HepG2 (cell line): ENCODE measurements around the gene DNAJC24. TPM values are rescaled to one million over a fixed set of nuclear protein-coding genes. Genes with fewer than 3 reads are reported as not detected.

Experiments
- ATAC-seq: fragments of 200-7000 bp; cut with Tn5 transposase; 3 replicates; pipeline ENCODE4 v1.9.1; 2020; ENCODE audit warnings: mild to moderate bottlenecking, moderate library complexity
- BruUV-seq: library from RNA; stranded (reverse); fragments of 400-500 nt; replicated peaks from 2 replicates; lab custom pipeline; 2021; lab: Mats Ljungman, UMichigan
- CTCF ChIA-PET: fragments of 300-600 bp; formaldehyde crosslinking; extraction: SDS; loops from one replicate; lab custom pipeline; 2021; ENCODE audit warnings: low total read pairs, inconsistent platforms, low intra/inter-chr PET ratio; lab: Yijun Ruan, JAX
- POLR2A ChIA-PET: fragments of 350-600 bp; sonication (Branson Sonifier 250); formaldehyde crosslinking; loops from one replicate; lab custom pipeline; 2020; ENCODE audit warnings: antibody characterized with exemption, inconsistent platforms; lab: Yijun Ruan, JAX
- DNase-seq: peaks from one replicate; pipeline ENCODE4 v3.0.0-alpha.2; 2015; ENCODE audit warnings: low spot score
- FAIRE-seq: peaks from 3 replicates; lab custom pipeline; 2011; peaks lifted over from hg19 to GRCh38; lab: Jason Lieb, UNC
- H2AFZ ChIP-seq: one replicate; pipeline ENCODE4 v1.6.1; 2011; ENCODE audit warnings: low read length, inconsistent platforms
- H3K27ac ChIP-seq: fragments of 300-600 bp; 3 replicates; pipeline ENCODE4 v1.8.0; 2011; ENCODE audit warnings: mixed run types, mild to moderate bottlenecking, mixed read lengths, low read length, inconsistent platforms; ENCODE audit not compliant: insufficient read depth; ENCODE audit errors: extremely low read length
- H3K27me3 ChIP-seq, 2 experiments: fragments of 200-600 bp in 1 of 2; 2 replicates in 1 of 2; 3 replicates in 1 of 2; pipeline versions ENCODE4 v1.6.0 to v1.8.0; 2011; ENCODE audit warnings: low read length in 2 of 2, mild to moderate bottlenecking in 2 of 2, moderate library complexity in 2 of 2, inconsistent platforms in 1 of 2; ENCODE audit not compliant: insufficient read depth in 2 of 2, control insufficient read depth in 1 of 2
- H3K36me3 ChIP-seq, 2 experiments: fragments of 200-600 bp in 1 of 2; replicated peaks in 1 of 2; 2 replicates in 1 of 2; 3 replicates in 1 of 2; pipeline versions ENCODE4 v1.5.1 to v1.8.0; 2011; ENCODE audit warnings: low read length in 2 of 2, inconsistent platforms in 1 of 2; ENCODE audit not compliant: insufficient read depth in 2 of 2, control insufficient read depth in 1 of 2
- H3K4me1 ChIP-seq: 2 replicates; pipeline ENCODE4 v1.5.1; 2012; ENCODE audit warnings: low read length, inconsistent platforms; ENCODE audit not compliant: insufficient read depth
- H3K4me2 ChIP-seq: 2 replicates; pipeline ENCODE4 v1.6.0; 2011; ENCODE audit warnings: low read depth, low read length, inconsistent platforms
- H3K4me3 ChIP-seq, 3 experiments: fragments of 200-600 bp in 1 of 3; sonication (generic), shearing (Covaris generic) in 1 of 3; replicated peaks in 1 of 3; 2 replicates each; pipeline ENCODE4 v1.5.1; 2011 to 2016; ENCODE audit warnings: low read length in 3 of 3, inconsistent platforms in 2 of 3, low read depth in 2 of 3, mild to moderate bottlenecking in 2 of 3, control low read depth in 1 of 3, mixed read lengths in 1 of 3; ENCODE audit not compliant: insufficient read depth in 1 of 3
- H3K79me2 ChIP-seq: one replicate; pipeline ENCODE4 v1.6.1; 2011; ENCODE audit warnings: low read length, inconsistent platforms; ENCODE audit not compliant: insufficient read depth
- H3K9ac ChIP-seq: 2 replicates; pipeline ENCODE4 v1.6.0; 2011; ENCODE audit warnings: mild to moderate bottlenecking, low read depth, low read length, inconsistent platforms; ENCODE audit not compliant: insufficient read depth
- H3K9me3 ChIP-seq: 2 replicates; pipeline ENCODE4 v1.5.1; 2012; ENCODE audit warnings: mild to moderate bottlenecking, low read length
- H4K20me1 ChIP-seq: 2 replicates; pipeline ENCODE4 v1.6.0; 2011; ENCODE audit warnings: inconsistent platforms, mild to moderate bottlenecking, low read length, moderate library complexity; ENCODE audit not compliant: insufficient read depth
- MLLT10 ChIP-seq: sonication (generic); formaldehyde crosslinking; IDR thresholded peaks from 2 replicates; pipeline ENCODE4 v1.4.0; 2020; ENCODE audit warnings: missing genetic modification reagents
- NR2C2 ChIP-seq: sonication (generic); formaldehyde crosslinking; IDR thresholded peaks from 2 replicates; pipeline ENCODE4 v1.4.0; 2020; ENCODE audit warnings: missing genetic modification reagents, mild to moderate bottlenecking, moderate library complexity, borderline replicate concordance
- REPIN1 ChIP-seq: sonication (generic); formaldehyde crosslinking; IDR thresholded peaks from 2 replicates; pipeline ENCODE4 v1.8.0; 2022; ENCODE audit warnings: missing genetic modification reagents, low read depth, mild to moderate bottlenecking, borderline replicate concordance
- SMAD1 ChIP-seq: sonication (generic); formaldehyde crosslinking; IDR thresholded peaks from 2 replicates; pipeline ENCODE4 v1.4.0; 2020; ENCODE audit warnings: missing genetic modification reagents, low read depth, mild to moderate bottlenecking, borderline replicate concordance
- WGBS: methylation state at CpG from one replicate; pipeline ENCODE4 v1.1.6; 2017; ENCODE audit warnings: low lambda C conversion rate; 5-methylcytosine and 5-hydroxymethylcytosine counted together
- in situ Hi-C: cut with HindIII; loops from 2 replicates; pipeline ENCODE4 v1.10.0; 2017; ENCODE audit warnings: low pct_unique_long_range_greater_than_20kb; ENCODE audit not compliant: extremely low pct_ligation_motif_present
- intact Hi-C: fragments of 100-400 bp; cut with micrococcal nuclease; formaldehyde crosslinking; loops from one replicate; pipeline ENCODE4 v1.10.0; 2022; ENCODE audit not compliant: unreplicated experiment
- polyA plus RNA-seq, 8 experiments: library from polyadenylated mRNA; depleted of rRNA in 3 of 8; stranded (reverse) in 7 of 8; unstranded in 1 of 8; fragments of >200 nt; fragmentation: Illumina TruSeq in 4 of 8; extraction: Trizol in 4 of 8; gene quantifications; 2 replicates each; pipeline versions ENCODE4 v1.2.1 to v1.2.3, GENCODE V29; 2011 to 2016; ENCODE audit warnings: low read depth in 4 of 8, missing spikeins in 1 of 8, mixed read lengths in 1 of 8; ENCODE audit not compliant: insufficient read depth in 1 of 8
- total RNA-seq, 5 experiments: library from RNA; depleted of rRNA; stranded (reverse); fragments of >200 nt; fragmentation: Illumina TruSeq; extraction: Trizol; gene quantifications; 2 replicates each; pipeline ENCODE4 v1.2.3, GENCODE V29; 2016; ENCODE audit warnings: low read depth in 1 of 5
- TF ChIP-seq, protein P1 (sequence below): sonication (generic); formaldehyde crosslinking; conservative IDR thresholded peaks from 2 replicates; pipeline ENCODE4 v1.8.0; 2022; ENCODE audit warnings: mild to moderate bottlenecking, moderate library complexity, missing genetic modification reagents
- TF ChIP-seq, protein P2 (sequence below): sonication (generic); formaldehyde crosslinking; IDR thresholded peaks from 2 replicates; pipeline ENCODE4 v1.5.0; 2020; ENCODE audit warnings: mild to moderate bottlenecking, missing genetic modification reagents, borderline replicate concordance
- TF ChIP-seq, protein P3 (sequence below): sonication (generic); formaldehyde crosslinking; IDR thresholded peaks from 2 replicates; pipeline ENCODE4 v1.4.0; 2020; ENCODE audit warnings: missing genetic modification reagents

The DNAJC24 gene
- total and polyA plus RNA-seq, 2 of the 13 experiments (the other 11 are each of a cell fraction or from before 2014, with no cell fraction given), result 10.5 to 13.7 TPM

DNA sequence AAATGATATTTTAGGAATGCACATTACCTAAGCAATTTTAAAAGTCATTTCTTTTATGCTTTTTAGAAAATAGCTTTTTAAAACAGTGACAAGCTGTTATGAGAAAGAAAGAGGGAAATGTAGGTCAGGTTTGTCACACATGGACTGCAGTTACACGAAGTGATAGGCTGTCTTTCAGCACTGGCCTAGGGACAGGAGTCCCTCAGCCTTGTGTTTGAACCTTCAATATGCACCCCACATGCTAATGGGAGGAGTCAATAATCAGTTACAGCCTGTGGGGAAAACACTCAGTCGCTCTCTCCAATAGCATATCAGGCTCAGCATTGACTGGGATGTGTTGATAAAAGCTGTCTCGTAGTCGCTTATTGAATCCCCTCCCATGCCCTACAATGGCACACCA lies 45.8 kb downstream of the DNAJC24 start:
- CTCF ChIA-PET, result no interaction called here
- ATAC-seq, result no peak
- in situ Hi-C loops (no loop called here), intact Hi-C loops (no loop called here)
- H3K4me3 ChIP-seq, result no peak overlapping the region
- H3K9me3 ChIP-seq, result no peaks in the 10 kb centered on the region
- H3K4me1 ChIP-seq, result no peaks in the 10 kb centered on the region
- TF ChIP-seq, protein P1, sequence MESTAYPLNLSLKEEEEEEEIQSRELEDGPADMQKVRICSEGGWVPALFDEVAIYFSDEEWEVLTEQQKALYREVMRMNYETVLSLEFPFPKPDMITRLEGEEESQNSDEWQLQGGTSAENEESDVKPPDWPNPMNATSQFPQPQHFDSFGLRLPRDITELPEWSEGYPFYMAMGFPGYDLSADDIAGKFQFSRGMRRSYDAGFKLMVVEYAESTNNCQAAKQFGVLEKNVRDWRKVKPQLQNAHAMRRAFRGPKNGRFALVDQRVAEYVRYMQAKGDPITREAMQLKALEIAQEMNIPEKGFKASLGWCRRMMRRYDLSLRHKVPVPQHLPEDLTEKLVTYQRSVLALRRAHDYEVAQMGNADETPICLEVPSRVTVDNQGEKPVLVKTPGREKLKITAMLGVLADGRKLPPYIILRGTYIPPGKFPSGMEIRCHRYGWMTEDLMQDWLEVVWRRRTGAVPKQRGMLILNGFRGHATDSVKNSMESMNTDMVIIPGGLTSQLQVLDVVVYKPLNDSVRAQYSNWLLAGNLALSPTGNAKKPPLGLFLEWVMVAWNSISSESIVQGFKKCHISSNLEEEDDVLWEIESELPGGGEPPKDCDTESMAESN, result no peak
- no peak for TF ChIP-seq REPIN1 (CRISPR knock-in tag)
- no peak for TF ChIP-seq MLLT10 (CRISPR knock-in tag)
- no peak for TF ChIP-seq SMAD1
- TF ChIP-seq, protein P2, sequence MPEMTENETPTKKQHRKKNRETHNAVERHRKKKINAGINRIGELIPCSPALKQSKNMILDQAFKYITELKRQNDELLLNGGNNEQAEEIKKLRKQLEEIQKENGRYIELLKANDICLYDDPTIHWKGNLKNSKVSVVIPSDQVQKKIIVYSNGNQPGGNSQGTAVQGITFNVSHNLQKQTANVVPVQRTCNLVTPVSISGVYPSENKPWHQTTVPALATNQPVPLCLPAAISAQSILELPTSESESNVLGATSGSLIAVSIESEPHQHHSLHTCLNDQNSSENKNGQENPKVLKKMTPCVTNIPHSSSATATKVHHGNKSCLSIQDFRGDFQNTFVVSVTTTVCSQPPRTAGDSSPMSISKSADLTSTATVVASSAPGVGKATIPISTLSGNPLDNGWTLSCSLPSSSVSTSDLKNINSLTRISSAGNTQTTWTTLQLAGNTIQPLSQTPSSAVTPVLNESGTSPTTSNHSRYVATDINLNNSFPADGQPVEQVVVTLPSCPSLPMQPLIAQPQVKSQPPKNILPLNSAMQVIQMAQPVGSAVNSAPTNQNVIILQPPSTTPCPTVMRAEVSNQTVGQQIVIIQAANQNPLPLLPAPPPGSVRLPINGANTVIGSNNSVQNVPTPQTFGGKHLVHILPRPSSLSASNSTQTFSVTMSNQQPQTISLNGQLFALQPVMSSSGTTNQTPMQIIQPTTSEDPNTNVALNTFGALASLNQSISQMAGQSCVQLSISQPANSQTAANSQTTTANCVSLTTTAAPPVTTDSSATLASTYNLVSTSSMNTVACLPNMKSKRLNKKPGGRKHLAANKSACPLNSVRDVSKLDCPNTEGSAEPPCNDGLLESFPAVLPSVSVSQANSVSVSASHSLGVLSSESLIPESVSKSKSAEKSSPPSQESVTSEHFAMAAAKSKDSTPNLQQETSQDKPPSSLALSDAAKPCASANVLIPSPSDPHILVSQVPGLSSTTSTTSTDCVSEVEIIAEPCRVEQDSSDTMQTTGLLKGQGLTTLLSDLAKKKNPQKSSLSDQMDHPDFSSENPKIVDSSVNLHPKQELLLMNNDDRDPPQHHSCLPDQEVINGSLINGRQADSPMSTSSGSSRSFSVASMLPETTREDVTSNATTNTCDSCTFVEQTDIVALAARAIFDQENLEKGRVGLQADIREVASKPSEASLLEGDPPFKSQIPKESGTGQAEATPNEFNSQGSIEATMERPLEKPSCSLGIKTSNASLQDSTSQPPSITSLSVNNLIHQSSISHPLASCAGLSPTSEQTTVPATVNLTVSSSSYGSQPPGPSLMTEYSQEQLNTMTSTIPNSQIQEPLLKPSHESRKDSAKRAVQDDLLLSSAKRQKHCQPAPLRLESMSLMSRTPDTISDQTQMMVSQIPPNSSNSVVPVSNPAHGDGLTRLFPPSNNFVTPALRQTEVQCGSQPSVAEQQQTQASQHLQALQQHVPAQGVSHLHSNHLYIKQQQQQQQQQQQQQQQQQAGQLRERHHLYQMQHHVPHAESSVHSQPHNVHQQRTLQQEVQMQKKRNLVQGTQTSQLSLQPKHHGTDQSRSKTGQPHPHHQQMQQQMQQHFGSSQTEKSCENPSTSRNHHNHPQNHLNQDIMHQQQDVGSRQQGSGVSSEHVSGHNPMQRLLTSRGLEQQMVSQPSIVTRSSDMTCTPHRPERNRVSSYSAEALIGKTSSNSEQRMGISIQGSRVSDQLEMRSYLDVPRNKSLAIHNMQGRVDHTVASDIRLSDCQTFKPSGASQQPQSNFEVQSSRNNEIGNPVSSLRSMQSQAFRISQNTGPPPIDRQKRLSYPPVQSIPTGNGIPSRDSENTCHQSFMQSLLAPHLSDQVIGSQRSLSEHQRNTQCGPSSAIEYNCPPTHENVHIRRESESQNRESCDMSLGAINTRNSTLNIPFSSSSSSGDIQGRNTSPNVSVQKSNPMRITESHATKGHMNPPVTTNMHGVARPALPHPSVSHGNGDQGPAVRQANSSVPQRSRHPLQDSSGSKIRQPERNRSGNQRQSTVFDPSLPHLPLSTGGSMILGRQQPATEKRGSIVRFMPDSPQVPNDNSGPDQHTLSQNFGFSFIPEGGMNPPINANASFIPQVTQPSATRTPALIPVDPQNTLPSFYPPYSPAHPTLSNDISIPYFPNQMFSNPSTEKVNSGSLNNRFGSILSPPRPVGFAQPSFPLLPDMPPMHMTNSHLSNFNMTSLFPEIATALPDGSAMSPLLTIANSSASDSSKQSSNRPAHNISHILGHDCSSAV (CRISPR knock-in tag), result no peak
- TF ChIP-seq, protein P3, sequence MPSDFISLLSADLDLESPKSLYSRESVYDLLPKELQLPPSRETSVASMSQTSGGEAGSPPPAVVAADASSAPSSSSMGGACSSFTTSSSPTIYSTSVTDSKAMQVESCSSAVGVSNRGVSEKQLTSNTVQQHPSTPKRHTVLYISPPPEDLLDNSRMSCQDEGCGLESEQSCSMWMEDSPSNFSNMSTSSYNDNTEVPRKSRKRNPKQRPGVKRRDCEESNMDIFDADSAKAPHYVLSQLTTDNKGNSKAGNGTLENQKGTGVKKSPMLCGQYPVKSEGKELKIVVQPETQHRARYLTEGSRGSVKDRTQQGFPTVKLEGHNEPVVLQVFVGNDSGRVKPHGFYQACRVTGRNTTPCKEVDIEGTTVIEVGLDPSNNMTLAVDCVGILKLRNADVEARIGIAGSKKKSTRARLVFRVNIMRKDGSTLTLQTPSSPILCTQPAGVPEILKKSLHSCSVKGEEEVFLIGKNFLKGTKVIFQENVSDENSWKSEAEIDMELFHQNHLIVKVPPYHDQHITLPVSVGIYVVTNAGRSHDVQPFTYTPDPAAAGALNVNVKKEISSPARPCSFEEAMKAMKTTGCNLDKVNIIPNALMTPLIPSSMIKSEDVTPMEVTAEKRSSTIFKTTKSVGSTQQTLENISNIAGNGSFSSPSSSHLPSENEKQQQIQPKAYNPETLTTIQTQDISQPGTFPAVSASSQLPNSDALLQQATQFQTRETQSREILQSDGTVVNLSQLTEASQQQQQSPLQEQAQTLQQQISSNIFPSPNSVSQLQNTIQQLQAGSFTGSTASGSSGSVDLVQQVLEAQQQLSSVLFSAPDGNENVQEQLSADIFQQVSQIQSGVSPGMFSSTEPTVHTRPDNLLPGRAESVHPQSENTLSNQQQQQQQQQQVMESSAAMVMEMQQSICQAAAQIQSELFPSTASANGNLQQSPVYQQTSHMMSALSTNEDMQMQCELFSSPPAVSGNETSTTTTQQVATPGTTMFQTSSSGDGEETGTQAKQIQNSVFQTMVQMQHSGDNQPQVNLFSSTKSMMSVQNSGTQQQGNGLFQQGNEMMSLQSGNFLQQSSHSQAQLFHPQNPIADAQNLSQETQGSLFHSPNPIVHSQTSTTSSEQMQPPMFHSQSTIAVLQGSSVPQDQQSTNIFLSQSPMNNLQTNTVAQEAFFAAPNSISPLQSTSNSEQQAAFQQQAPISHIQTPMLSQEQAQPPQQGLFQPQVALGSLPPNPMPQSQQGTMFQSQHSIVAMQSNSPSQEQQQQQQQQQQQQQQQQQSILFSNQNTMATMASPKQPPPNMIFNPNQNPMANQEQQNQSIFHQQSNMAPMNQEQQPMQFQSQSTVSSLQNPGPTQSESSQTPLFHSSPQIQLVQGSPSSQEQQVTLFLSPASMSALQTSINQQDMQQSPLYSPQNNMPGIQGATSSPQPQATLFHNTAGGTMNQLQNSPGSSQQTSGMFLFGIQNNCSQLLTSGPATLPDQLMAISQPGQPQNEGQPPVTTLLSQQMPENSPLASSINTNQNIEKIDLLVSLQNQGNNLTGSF, result no peak
- no peak for TF ChIP-seq NR2C2
- BruUV-seq, result no TSS peak
- H3K4me2 ChIP-seq, result no peak overlapping the region
- no peak for FAIRE-seq
- H3K9ac ChIP-seq, result no peak overlapping the region
- 72% methylated on average over 4 of the region's 4 CpGs for WGBS
- no peaks in the 10 kb centered on the region for H4K20me1 ChIP-seq
- POLR2A ChIA-PET, result no interaction called here
- DNase-seq, result no peak
- no peaks in the 10 kb centered on the region for H3K79me2 ChIP-seq
- no peak overlapping the region for H3K27ac ChIP-seq
- H3K36me3 ChIP-seq, result peaks cover 0 to 4% of the 10 kb centered on the region in 2 experiments; a peak in 1 of 5 replicates
- H3K27me3 ChIP-seq, result no peaks in the 10 kb centered on the region
- no peak overlapping the region for H2AFZ ChIP-seq
